Epithelial cell of esophagus (primary cell): ENCODE measurements around the gene COL13A1.

Source experiments
- DNase-seq: peaks from one replicate; pipeline ENCODE4 v3.0.0; 2010; ENCODE audit warnings: low read depth
- H3K4me3 ChIP-seq: 2 replicates; pipeline ENCODE4 v1.5.1; 2011; ENCODE audit warnings: mild to moderate bottlenecking, low read length, control low read depth
- CTCF ChIP-seq: IDR thresholded peaks from 2 replicates; pipeline ENCODE4 v1.5.1; 2011; ENCODE audit warnings: low read depth, mild to moderate bottlenecking, low read length, control low read depth, inconsistent platforms; ENCODE audit not compliant: insufficient read depth; ENCODE audit errors: missing control alignments

The COL13A1 gene

GRCh38 chr10:69904533-69904932, 102.8 kb downstream of the COL13A1 start:
- TF ChIP-seq CTCF = no peak
- no peak overlapping the region for H3K4me3 ChIP-seq
- DNase-seq = no peak

GRCh38 chr10:69906425-69906824, 104.7 kb downstream of the COL13A1 start:
- TF ChIP-seq CTCF = no peak
- no peak overlapping the region for H3K4me3 ChIP-seq
- no peak for DNase-seq

DNA sequence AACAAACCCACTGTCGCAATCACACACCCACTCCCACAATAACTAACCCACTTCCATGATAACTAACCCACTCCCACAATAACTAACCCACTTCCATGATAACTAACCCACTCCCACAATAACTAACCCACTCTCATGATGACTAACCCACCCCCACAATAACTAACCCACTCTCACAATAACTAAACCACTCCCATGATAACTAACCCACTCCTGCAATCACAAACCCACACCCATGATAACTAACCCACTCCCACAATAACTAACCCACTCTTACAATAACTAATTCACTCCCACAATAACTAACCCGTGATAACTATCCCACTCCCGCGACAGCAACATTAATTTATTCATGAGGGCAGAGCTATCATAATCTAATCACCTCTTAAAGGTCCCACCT, 105.8 kb downstream of the COL13A1 start:
- TF ChIP-seq CTCF = no peak
- H3K4me3 ChIP-seq = no peak overlapping the region

DNA sequence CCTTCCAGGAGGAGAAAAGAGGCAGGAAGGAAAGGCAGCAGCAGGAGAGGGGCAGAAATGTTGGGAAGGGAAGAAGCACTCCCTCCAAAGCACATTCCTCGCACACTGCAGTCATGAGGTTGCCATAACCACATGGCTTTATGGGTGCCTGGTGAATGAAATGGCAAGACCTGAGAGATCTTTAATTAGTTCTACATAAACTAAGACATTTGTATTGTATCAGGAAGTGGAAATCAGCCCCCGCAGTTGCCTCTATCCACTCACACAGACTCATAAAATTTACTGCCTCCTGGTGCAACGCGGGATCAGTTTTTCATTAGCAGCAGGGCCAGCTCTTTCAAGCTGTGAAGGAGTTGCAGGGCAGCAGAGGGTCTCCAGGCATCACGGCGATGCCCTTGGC, 106.4 kb downstream of the COL13A1 start:
- DNase-seq = no peak
- H3K4me3 ChIP-seq = no peak overlapping the region
- TF ChIP-seq CTCF = no peak

More for the DNA sequence above, 105.8 kb downstream of the COL13A1 start:
- no peak for DNase-seq

- no peak overlapping the region for H3K4me3 ChIP-seq
- DNase-seq = no peak
- no peak for TF ChIP-seq CTCF
These were observed 108.9 kb downstream of the COL13A1 start for GRCh38 chr10:69910561-69910960.

DNA sequence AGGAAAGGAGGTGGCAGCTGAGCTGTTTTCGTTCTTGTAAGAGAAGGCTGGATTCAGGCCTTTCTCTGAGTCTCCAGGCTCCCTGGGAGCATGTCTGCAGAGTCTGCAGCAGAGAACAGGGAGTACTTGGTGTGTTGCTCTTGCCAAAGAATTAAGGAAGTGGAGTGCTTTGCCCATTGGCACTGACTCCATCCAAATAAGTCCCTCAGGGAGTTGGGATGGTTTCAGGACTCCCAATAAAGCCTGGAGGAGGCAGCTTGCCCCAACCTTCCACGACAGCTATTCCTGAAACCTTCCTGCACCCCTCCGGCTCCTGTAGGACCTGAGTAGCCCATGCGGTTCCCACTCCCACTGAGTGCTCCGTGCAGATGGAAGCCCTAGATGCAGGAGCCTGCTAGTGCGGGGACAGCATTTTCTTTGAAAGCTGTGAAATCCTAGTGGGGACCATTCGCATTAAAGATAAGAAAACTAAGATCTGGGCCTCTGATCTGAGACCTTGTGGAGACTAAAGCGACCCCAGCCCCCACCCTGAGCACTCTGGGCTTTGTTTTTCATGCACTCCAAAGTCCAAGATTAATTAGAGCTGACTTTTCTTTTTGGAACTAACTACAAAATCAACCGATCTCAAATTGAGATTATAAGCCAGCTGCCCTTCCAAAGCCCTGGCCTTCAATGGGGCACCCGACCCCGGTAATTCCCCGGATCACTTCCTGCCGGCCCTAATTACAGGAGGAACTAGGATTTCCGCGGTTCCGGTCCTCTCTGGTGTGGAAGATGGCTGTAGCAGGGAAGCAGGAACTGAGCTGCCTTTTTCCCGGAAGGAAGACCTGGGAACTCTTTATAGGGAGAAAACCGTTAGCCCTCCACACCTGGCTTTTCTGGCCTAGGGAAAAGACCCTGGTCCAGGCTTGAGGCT, 110.2 kb downstream of the COL13A1 start:
- DNase-seq = no peak
- TF ChIP-seq CTCF = no peak
- H3K4me3 ChIP-seq = no peak overlapping the region

- no peak for DNase-seq
- TF ChIP-seq CTCF = no peak
- H3K4me3 ChIP-seq = no peak overlapping the region
These were observed 110.9 kb downstream of the COL13A1 start for GRCh38 chr10:69912589-69912988.
